H9 (cell line): ENCODE results near the gene SLC17A9. TPM values are rescaled to one million over a fixed set of nuclear protein-coding genes. Genes with fewer than 3 reads are reported as not detected.

Experiments used
- DNase-seq: peaks from one replicate; pipeline ENCODE4 v3.0.0-alpha.2; 2017
- H2AFZ ChIP-seq: one replicate; pipeline ENCODE4 v1.6.1; 2013; ENCODE audit warnings: mild to moderate bottlenecking, low read length, control low read depth, moderate library complexity
- H2AK5ac ChIP-seq: 2 replicates; pipeline ENCODE4 v1.6.1; 2013; ENCODE audit warnings: low read length, control low read depth, mixed read lengths; ENCODE audit not compliant: insufficient read length
- H2BK120ac ChIP-seq: one replicate; pipeline ENCODE4 v1.6.1; 2013; ENCODE audit warnings: low read depth, mild to moderate bottlenecking, low read length, control low read depth, inconsistent platforms; ENCODE audit not compliant: poor library complexity, severe bottlenecking
- H2BK12ac ChIP-seq: 2 replicates; pipeline ENCODE4 v1.6.1; 2013; ENCODE audit warnings: low read length, control low read depth, mixed read lengths, low read depth; ENCODE audit not compliant: insufficient read length
- H2BK15ac ChIP-seq: 2 replicates; pipeline ENCODE4 v1.6.1; 2013; ENCODE audit warnings: low read depth, low read length, control low read depth
- H2BK20ac ChIP-seq: one replicate; pipeline ENCODE4 v1.6.1; 2013; ENCODE audit warnings: low read depth, mild to moderate bottlenecking, low read length, control low read depth, inconsistent platforms; ENCODE audit not compliant: poor library complexity, severe bottlenecking
- H2BK5ac ChIP-seq: 2 replicates; pipeline ENCODE4 v1.6.1; 2013; ENCODE audit warnings: low read length, control low read depth, mixed read lengths; ENCODE audit not compliant: insufficient read length
- H3K14ac ChIP-seq: 2 replicates; pipeline ENCODE4 v1.6.1; 2013; ENCODE audit warnings: low read length, control low read depth; ENCODE audit not compliant: insufficient read depth
- H3K18ac ChIP-seq: 2 replicates; pipeline ENCODE4 v1.6.1; 2013; ENCODE audit warnings: low read depth, mild to moderate bottlenecking, mixed read lengths, low read length, control low read depth; ENCODE audit not compliant: insufficient read length
- H3K23ac ChIP-seq: 2 replicates; pipeline ENCODE4 v1.6.1; 2013; ENCODE audit warnings: low read length, control low read depth, mixed read lengths, low read depth; ENCODE audit not compliant: insufficient read length
- H3K23me2 ChIP-seq: 2 replicates; pipeline ENCODE4 v1.6.1; 2013; ENCODE audit warnings: low read depth, mild to moderate bottlenecking, mixed read lengths, low read length, control low read depth; ENCODE audit not compliant: insufficient read length, poor library complexity, severe bottlenecking
- H3K27ac ChIP-seq: 2 replicates; pipeline ENCODE4 v1.5.1; 2013; ENCODE audit warnings: low read length, control low read depth, mixed read lengths, low read depth; ENCODE audit not compliant: insufficient read length
- H3K27me3 ChIP-seq: 2 replicates; pipeline ENCODE4 v1.6.1; 2013; ENCODE audit warnings: low read length, control low read depth, inconsistent platforms; ENCODE audit not compliant: insufficient read depth
- H3K4ac ChIP-seq: 2 replicates; pipeline ENCODE4 v1.6.1; 2013; ENCODE audit warnings: low read depth, mild to moderate bottlenecking, control low read depth, inconsistent platforms, low read length, moderate library complexity
- H3K4me1 ChIP-seq: 2 replicates; pipeline ENCODE4 v1.6.1; 2013; ENCODE audit warnings: low read length, control low read depth, inconsistent platforms; ENCODE audit not compliant: insufficient read depth
- H3K4me2 ChIP-seq: 2 replicates; pipeline ENCODE4 v1.6.1; 2013; ENCODE audit warnings: low read length, control low read depth, mixed read lengths; ENCODE audit not compliant: insufficient read length, insufficient read depth
- H3K56ac ChIP-seq: 2 replicates; pipeline ENCODE4 v1.6.1; 2013; ENCODE audit warnings: low read depth, mild to moderate bottlenecking, mixed read lengths, low read length, control low read depth; ENCODE audit not compliant: insufficient read length
- H3K79me1 ChIP-seq: 2 replicates; pipeline ENCODE4 v1.6.1; 2013; ENCODE audit warnings: low read depth, mild to moderate bottlenecking, moderate library complexity, low read length, control low read depth, inconsistent platforms; ENCODE audit not compliant: insufficient read depth, poor library complexity, severe bottlenecking
- H3K79me2 ChIP-seq: 2 replicates; pipeline ENCODE4 v1.6.1; 2013; ENCODE audit warnings: low read length, control low read depth, inconsistent platforms; ENCODE audit not compliant: insufficient read depth
- H3K9ac ChIP-seq: 2 replicates; pipeline ENCODE4 v1.6.1; 2013; ENCODE audit warnings: low read length, control low read depth, mixed read lengths; ENCODE audit not compliant: insufficient read length; ENCODE audit errors: extremely low read depth
- H3K9me3 ChIP-seq: one replicate; pipeline ENCODE4 v1.6.1; 2013; ENCODE audit warnings: low read depth, low read length, inconsistent platforms; ENCODE audit not compliant: control insufficient read depth
- H3T11ph ChIP-seq: one replicate; pipeline ENCODE4 v1.6.1; 2013; ENCODE audit warnings: mild to moderate bottlenecking, low read length, control low read depth, inconsistent platforms
- H4K20me1 ChIP-seq: one replicate; pipeline ENCODE4 v1.6.1; 2013; ENCODE audit not compliant: control insufficient read depth, insufficient read length, insufficient read depth
- H4K5ac ChIP-seq: 2 replicates; pipeline ENCODE4 v1.6.1; 2013; ENCODE audit warnings: low read depth, mild to moderate bottlenecking, mixed read lengths, low read length, control low read depth; ENCODE audit not compliant: insufficient read length
- H4K8ac ChIP-seq: replicated peaks from 2 replicates; pipeline ENCODE4 v1.6.1; 2013; ENCODE audit warnings: low read length, control low read depth, mixed read lengths, low read depth; ENCODE audit not compliant: insufficient read length
- H4K91ac ChIP-seq: 2 replicates; pipeline ENCODE4 v1.6.1; 2013; ENCODE audit warnings: low read depth, mild to moderate bottlenecking, moderate library complexity, mixed read lengths, low read length, control low read depth; ENCODE audit not compliant: insufficient read length
- H3K27ac Mint-ChIP-seq, 3 experiments: 2 replicates in 2 of 3; 3 replicates in 1 of 3; pipeline ENCODE4 v1.8.0; 2020 to 2021; ENCODE audit warnings: mixed read lengths in 3 of 3, mild to moderate bottlenecking in 1 of 3, moderate library complexity in 1 of 3
- H3K27me3 Mint-ChIP-seq: 2 replicates; pipeline ENCODE4 v1.8.0; 2021; ENCODE audit warnings: low read depth, mild to moderate bottlenecking, moderate library complexity, mixed read lengths
- H3K36me3 Mint-ChIP-seq, 3 experiments: 2 replicates in 2 of 3; 3 replicates in 1 of 3; pipeline ENCODE4 v1.8.0; 2020 to 2021; ENCODE audit warnings: low read depth in 3 of 3, mixed read lengths in 3 of 3; ENCODE audit not compliant: insufficient read depth in 1 of 3
- H3K4me1 Mint-ChIP-seq, 2 experiments: 2 replicates each; pipeline ENCODE4 v1.8.0; 2020; ENCODE audit warnings: mixed read lengths in 2 of 2
- H3K4me3 Mint-ChIP-seq, 2 experiments: 2 replicates in 1 of 2; 3 replicates in 1 of 2; pipeline ENCODE4 v1.8.0; 2020 to 2021; ENCODE audit warnings: mild to moderate bottlenecking in 2 of 2, mixed read lengths in 2 of 2, moderate library complexity in 1 of 2
- H3K9me3 Mint-ChIP-seq, 2 experiments: 2 replicates in 1 of 2; 3 replicates in 1 of 2; pipeline ENCODE4 v1.8.0; 2020; ENCODE audit warnings: mild to moderate bottlenecking in 2 of 2, mixed read lengths in 2 of 2, moderate library complexity in 1 of 2
- WGBS: extraction: QIAGEN DNeasy Blood & Tissue Kit; methylation state at CpG from one replicate; pipeline ENCODE4 v1.1.7; 2013; ENCODE audit warnings: missing lambda C conversion rate, low lambda C conversion rate, mixed read lengths; ENCODE audit not compliant: insufficient read length; ENCODE audit errors: extremely low coverage; 5-methylcytosine and 5-hydroxymethylcytosine counted together
- total RNA-seq: library from RNA; stranded (reverse); gene quantifications from 2 replicates; pipeline ENCODE4 v1.2.1, GENCODE V29; 2021
- TF ChIP-seq, protein P1 (sequence below): fragments of 200-600 bp; sonication (generic); conservative IDR thresholded peaks from 3 replicates; pipeline ENCODE4 v1.8.0; 2021; ENCODE audit warnings: antibody characterized with exemption, mild to moderate bottlenecking

The SLC17A9 gene
- total RNA-seq, 1 experiment from 2014 or later: 20.9 TPM

DNA sequence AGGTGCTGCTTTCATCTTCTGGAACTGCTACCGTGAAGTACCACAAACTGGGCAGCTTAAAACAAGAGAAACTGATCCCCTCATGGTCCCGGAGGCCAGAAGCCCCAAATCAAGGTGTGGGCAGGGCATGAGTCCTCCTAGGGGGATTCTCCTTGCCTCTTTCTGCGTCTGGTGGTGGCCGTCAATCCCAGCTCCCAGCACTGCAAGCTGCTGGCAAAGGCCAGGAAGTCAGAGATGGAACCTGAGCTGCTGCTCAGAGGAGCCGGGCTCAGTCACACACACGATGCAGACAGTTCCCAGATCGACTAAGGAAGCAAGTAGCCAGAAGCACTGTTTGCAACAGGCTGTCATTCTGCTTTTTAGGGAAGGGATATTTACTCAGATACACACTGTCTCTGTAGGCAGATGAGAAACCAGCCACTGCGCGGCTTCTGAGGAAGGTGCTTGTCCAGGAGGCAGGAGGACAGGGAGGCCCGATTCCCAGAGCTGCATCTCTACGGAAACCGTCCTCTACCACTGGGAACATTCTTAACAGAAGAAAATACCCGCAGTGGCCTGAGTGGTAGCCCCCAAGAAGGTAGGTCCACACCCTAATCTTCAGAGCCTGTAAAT lies 38.8 kb downstream of the SLC17A9 start:
- Histone ChIP-seq H4K8ac (no peak overlapping the region), H3K9ac (no peak overlapping the region), H3K9me3 (no peaks in the 10 kb centered on the region), H3T11ph (no peak overlapping the region), H3K4me1 (peaks cover 6% of the 10 kb centered on the region; the same call in 1 of the 2 replicates), H3K56ac (no peak overlapping the region), H2BK5ac (no peak overlapping the region), H2BK15ac (no peak overlapping the region), H2BK20ac (no peak overlapping the region), H3K23me2 (no peaks in the 10 kb centered on the region), H3K4me2 (no peak overlapping the region), H2BK120ac (no peak overlapping the region), H4K91ac (no peak overlapping the region), H2BK12ac (no peak overlapping the region), H3K14ac (no peak overlapping the region; the same call in 1 of the 2 replicates), H2AK5ac (no peak overlapping the region), H2AFZ (no peak overlapping the region), H3K4ac (no peak overlapping the region), H3K27me3 (no peaks in the 10 kb centered on the region), H3K23ac (no peak overlapping the region), H4K20me1 (no peaks in the 10 kb centered on the region), H3K79me2 (no peaks in the 10 kb centered on the region), H3K79me1 (no peaks in the 10 kb centered on the region), H3K18ac (no peak overlapping the region), H3K27ac (no peak overlapping the region), H4K5ac (no peak overlapping the region)
- Mint-ChIP-seq H3K9me3 (no peaks in the 10 kb centered on the region; a peak in 1 of 5 replicates), H3K36me3 (no peaks in the 10 kb centered on the region), H3K4me1 (peaks cover 11 to 30% of the 10 kb centered on the region in 2 experiments), H3K4me3 (no peak overlapping the region), H3K27ac (no peak overlapping the region), H3K27me3 (peaks cover 35% of the 10 kb centered on the region)
- DNase-seq: no peak
- TF ChIP-seq, protein P1, sequence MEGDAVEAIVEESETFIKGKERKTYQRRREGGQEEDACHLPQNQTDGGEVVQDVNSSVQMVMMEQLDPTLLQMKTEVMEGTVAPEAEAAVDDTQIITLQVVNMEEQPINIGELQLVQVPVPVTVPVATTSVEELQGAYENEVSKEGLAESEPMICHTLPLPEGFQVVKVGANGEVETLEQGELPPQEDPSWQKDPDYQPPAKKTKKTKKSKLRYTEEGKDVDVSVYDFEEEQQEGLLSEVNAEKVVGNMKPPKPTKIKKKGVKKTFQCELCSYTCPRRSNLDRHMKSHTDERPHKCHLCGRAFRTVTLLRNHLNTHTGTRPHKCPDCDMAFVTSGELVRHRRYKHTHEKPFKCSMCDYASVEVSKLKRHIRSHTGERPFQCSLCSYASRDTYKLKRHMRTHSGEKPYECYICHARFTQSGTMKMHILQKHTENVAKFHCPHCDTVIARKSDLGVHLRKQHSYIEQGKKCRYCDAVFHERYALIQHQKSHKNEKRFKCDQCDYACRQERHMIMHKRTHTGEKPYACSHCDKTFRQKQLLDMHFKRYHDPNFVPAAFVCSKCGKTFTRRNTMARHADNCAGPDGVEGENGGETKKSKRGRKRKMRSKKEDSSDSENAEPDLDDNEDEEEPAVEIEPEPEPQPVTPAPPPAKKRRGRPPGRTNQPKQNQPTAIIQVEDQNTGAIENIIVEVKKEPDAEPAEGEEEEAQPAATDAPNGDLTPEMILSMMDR: no peak
- no CpG with 5 or more reads among the region's 13 CpGs for WGBS
